G401.6 (cell line): ENCODE results near the gene WWOX.
"Not testable (repeated sequence)": the region's sequence is repeated elsewhere in the genome, so short reads cannot be mapped to it uniquely, and the experiment has no call there.

Experiments used
- FAIRE-seq: peaks from 2 replicates; lab custom pipeline; 2012; peaks lifted over from hg19 to GRCh38; lab: Jason Lieb, UNC

WWOX gene

DNA sequence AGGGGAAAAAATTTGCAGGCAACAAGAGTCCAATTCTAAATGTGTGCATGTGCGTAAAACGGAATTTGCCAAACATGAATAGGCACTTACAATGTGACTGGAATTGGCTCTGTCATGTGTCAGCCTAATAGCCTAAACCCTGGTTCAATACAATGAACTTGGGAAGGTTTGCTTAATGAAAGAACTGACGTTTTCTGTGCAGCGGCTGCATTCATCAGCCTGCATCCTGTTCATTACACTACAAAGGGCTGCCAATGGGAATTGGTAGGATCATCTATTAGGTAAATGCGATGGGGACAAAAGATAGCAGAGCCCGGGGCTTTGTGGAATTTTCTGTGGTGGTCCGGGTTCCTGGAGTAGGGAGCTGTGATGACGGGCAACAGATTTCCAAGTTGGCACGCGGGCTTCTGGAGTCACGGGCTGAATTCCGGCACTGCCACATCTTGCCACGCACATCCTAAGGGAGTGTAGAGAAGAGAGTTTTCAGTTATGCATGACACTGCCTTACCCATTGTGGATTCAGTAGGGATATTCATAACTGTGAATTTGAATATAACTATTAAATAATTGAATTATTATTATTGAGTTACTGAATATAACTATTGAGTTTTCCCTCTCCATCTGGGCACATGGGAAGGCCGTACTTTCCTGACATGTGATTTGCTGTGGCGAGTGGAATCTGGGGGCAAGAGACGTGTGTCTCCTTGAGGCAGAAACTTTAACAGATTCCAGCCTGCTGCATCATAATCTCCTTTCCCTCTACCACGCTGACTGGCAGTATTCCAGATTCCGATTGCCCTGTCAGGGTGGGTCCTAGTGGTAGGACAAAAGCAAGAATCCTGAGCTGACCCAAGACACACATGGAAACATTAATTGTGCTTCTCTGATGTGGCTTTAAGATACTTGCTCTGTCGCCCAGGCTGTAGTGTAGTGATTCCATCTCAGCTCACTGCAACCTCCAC lies 565.6 kb downstream of the WWOX start:
- no peak for FAIRE-seq

GRCh38 chr16:78666318-78666717 lies 566.9 kb downstream of the WWOX start:
- no peak for FAIRE-seq

DNA sequence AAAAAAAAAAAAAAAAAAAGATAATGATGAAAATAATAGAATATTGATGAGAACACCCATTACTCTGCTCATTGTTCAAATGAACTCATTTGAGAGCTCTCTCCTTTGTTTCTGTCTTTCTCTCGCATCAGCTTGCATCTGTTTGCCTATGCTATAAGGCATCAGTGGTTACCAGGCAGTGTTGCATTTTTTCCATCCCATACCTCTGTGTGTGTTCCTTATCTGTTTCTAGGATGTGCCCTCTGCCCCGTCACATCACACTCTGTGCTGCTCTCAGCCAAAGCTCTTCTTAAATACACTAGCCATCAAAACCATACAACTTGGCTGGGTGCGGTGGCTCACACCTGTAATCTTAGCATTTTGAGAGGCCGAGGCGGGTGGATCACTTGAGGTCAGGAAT lies 568.2 kb downstream of the WWOX start:
- no peak for FAIRE-seq

DNA sequence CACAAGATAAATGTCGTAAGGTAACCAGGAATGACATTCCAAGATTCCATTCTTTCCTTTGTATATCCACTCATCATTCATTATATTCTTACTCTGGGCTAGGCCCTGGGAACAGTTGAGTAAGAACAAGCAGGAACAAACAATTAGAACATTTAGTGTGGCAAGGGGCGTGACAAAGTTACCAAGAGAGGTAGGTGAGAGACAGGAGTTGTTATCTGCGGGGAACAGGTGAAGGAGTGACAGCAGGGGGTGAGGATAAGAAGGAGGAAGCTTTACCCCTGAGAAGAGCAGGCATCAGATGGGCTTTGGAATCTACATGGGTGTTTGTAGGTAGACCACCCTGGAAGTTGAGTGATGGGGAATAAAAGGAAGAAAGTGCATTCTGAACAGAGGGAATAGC lies 568.9 kb downstream of the WWOX start:
- FAIRE-seq = no peak

GRCh38 chr16:78669994-78670393 lies 570.5 kb downstream of the WWOX start:
- no peak for FAIRE-seq

DNA sequence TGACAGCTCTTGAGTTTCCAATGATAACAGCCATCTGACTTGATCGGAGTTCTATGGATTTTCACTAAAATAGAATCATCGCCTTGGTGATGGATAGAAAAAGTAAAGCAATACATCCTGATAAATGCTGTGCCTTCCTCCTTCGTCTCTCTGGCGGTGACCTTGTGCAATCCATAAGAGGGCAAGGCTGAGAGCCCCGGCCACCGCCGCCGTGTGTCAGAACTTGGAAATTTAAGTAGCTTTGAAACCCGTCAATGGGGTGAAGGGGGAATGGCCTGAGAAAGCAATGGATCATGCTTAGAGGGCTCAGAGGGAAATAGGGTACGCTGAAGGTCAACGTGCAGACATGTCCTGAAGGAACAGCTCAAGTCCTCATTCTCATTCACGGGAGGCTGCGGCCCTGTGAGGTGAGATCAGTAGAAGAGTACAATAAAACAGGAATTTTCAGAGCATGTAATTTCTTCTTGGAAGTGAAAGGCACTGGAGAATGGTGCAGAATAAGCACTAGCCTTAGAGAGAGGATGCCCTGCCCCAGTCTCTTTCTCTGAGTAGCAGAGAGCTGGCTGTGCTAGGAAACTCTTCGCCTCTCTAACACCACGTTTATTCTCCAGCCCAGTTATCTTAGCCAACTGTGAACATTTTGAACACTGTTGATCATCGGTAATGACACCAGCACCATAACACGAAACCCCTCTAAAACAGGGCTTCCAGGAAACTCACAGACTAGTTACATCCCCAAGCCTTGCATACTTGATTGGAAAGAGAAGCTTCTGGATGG lies 573.5 kb downstream of the WWOX start:
- FAIRE-seq = no peak

GRCh38 chr16:78673884-78674283 lies 574.4 kb downstream of the WWOX start:
- FAIRE-seq = no peak

DNA sequence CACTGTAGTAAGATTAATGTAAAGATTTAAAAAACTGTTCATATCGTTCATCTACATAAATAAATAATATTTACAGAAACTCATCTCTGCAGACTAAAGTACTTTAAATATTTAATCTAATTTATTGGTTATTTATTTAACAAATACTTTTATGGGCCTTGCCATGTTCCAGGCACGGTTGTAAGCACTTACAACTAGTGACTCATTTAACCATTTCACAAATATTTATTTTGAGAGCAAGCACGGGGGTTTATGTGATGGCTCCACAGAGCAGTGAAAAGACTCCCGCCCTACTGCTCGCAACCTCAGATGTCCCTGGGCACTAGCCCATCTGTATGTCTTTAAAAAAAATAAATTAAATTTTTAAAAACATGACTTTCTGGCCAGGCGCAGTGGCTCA lies 575.9 kb downstream of the WWOX start:
- no peak for FAIRE-seq

DNA sequence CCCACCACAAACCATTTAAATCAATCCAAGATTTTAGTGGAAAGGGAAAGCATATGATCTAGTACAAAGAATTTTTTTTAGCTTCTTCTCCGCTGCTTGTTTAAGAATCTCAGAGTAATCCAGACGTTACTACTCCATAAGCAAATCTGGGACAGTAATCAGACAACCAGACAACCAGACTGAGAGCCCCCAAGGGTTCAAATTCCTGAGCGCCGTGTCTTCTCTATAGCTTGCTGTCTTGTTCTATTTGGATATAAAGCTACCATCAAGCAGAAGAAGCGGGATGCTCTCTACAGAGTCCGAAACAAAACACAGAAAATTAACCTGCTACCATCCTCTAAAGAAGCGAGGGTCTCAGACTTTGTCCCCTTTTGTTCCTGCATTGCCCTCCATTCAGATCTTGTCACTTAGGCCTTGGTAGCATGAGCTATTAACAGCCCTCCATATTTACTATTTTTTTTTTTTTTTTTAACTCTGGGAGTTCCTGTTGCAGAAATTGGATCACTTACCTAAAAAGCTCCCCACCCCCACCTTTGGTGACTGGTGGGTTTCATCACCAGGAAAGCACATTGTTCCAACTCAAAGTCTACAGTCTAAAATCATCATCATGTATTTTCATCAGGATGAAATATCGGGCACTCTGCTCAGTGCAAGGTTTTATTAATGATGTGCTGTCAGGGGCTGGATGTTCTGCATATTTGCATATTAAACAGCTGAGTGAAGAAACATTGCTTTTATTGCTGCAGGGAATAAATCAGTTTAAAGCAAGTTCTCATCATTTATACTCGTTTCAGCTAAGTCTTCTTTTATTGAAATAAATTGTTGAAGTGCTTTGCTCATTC lies 576.7 kb downstream of the WWOX start:
- no peak for FAIRE-seq

- no peak for FAIRE-seq
These were observed 577.8 kb downstream of the WWOX start for GRCh38 chr16:78677181-78677731.

GRCh38 chr16:78679546-78679945 lies 580.1 kb downstream of the WWOX start:
- no peak for FAIRE-seq

DNA sequence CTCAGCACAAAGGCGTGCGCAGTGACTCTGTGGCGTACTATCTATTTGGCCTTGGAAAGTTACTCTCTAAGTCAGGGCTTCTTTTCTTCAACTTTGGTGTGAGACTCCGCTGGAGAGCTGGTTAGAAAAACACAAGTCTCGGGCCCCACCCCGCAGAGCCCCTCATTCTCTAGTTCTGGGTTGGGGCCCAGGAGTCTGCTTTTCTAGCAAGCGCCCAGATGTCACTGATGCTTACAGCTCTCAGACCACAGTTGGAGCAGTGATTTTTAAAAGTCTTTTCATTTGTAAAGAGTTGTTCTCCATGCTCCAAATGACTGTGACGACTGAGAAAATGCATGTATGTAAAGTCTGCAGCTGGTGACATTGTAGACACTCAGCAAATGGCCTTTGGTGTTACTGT lies 582.3 kb downstream of the WWOX start:
- no peak for FAIRE-seq

- FAIRE-seq = no peak
These were observed 584.7 kb downstream of the WWOX start for GRCh38 chr16:78684030-78684611.

DNA sequence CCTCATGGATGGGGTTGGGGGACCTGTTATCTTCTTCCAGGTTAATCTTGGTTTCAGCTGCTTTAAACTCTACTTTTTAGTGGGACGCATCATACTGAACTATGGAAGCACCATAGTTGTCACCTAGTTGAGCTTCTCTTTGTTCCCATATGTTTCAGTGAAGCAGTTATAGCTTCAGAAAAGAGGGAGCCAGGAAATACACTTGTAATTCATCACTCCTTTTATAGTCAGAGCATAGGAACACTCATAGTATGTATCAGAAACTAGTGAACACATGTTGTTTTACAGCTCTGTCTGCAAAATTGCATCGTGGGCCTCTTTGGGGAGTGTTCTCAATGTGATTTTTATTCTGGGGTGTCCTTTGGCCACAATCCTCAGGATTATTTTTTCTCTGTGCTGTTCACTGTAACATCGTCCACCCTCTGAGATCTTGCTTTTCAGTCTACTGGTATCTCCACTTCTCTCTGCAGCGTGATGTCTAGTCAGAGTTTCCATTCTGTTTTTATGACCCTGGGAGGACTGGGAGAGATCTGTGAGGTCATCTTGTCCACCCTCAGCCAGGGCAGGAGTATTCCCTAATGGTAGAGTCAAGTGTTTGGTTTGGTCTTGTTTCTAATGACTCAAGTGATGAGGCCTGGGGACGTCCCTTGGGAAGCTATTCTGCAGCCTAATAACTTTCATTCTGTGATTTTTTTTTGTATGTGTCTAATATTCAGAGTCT lies 585.4 kb downstream of the WWOX start:
- no peak for FAIRE-seq

DNA sequence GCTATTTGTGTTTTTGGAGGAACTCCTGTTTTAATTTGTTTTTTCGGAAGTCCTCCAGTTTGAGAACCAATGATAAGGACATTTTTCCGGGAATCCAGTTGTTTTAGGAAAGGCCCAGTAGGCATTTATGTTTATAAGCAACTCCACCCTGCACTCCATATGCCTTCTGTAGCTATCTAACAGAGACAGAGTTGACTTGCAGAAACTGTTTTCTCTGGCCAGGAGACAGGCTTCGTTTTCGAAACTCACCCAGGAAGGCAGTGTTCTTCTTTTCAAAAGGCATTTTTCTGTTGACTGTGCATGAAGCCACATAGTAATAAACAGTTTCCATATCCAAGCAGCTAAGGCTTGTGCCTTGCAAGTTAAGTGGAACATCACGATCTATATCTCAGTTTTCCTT lies 587.1 kb downstream of the WWOX start:
- no peak for FAIRE-seq

GRCh38 chr16:78689028-78689427 lies 589.6 kb downstream of the WWOX start:
- no peak for FAIRE-seq

DNA sequence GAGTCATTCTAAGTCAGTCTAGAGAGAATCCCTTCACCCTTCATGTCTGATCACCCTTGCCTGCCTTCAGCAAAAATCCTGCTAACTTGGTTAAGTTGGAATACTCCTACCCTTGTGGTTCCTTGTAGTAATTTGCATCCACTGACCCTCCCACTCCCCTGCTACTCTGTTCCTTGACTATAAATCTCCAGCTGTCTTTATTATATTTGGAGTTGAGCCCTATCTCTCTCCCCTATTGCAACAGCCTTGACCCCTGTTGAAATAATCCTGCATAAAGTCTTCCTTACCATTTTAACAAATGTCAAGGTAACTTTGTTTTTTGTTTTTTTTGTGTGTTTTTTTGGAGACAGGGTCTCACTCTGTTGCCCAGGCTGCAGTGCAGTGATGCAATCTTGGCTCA lies 590.1 kb downstream of the WWOX start:
- FAIRE-seq = no peak

- FAIRE-seq = no peak
These were observed 591.1 kb downstream of the WWOX start for GRCh38 chr16:78690510-78690909.

DNA sequence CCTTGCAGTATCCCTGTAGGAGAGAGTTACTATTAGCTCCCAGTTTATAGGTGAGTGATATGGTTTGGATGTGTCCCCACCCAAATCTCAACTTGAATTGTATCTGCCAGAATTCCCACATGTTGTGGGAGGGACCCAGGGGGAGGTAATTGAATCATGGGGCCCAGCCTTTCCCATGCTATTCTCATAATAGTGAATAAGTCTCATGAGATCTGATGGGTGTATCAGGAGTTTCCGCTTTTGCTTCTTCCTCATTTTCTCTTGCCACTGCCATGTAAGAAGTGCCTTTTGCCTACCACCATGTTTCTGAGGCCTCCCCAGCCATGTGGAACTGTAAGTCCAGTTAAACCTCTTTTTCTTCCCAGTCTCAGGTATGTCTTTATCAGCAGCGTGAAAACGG lies 592.3 kb downstream of the WWOX start:
- FAIRE-seq = not testable (repeated sequence)

DNA sequence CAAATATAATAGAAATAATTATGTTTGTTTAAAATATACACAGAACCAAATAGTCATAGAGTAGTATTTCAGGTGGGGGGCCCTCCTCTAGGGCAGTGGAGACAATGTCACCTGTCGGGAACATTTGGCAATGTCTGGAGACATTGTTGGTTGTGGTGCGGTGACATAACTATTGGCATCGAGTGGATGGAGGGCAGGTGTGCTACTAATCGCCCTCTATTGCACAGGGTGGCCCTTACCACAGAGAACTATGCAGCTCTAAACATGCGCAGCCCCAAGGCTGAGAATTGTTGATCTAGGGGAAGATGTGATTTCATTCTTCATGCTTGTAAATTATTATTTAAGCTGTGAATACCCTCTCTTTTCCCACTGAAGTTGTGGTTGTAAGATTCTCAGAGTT lies 594.0 kb downstream of the WWOX start:
- FAIRE-seq = no peak

DNA sequence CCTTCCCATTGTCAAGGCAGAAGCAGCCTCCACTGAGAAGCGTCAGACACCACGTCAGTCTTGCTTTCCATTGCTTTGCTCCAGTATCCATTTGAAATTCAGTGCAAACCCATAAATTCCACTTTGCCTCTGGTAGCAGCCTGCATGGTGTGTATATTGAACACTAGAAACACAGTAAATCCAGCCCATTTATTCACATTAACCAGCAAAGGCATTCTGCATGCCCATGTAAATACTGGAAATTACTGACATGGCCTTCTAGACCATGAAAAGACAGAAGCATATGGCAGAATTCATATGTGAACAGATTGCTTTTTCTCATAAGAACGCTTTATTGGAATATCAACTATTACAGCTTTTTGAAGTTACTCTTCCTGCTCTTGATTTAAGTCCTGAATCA lies 595.0 kb downstream of the WWOX start:
- no peak for FAIRE-seq
